ENCODE results near the gene GSTM3.
A peak's percentile ranks its signal among the peaks of the same experiment; 100 is the strongest.

Gene GSTM3

GRCh38 chr1:109773900-109774485 lies 33.2 kb upstream of the GSTM3 start:
- no peaks in the 10 kb centered on the region for H3K9me3 ChIP-seq
- H3K27me3 ChIP-seq, result no peaks in the 10 kb centered on the region
- H3K4me3 ChIP-seq (ENCODE audit: low read depth in 1 of 2, low read length in 1 of 2), result no peak overlapping the region
- H3K4me1 ChIP-seq (ENCODE audit: control insufficient read depth in 1 of 2, insufficient read depth in 1 of 2, low read depth in 1 of 2, low read length in 1 of 2), result peaks cover 10 to 11% of the 10 kb centered on the region in 2 experiments
- H3K27ac ChIP-seq, result no peak overlapping the region
- no peak for TF ChIP-seq CTCF (IDR thresholded peaks at IDR 0.05)
- no peaks in the 10 kb centered on the region for H3K36me3 ChIP-seq

- H3K4me1 ChIP-seq (ENCODE audit: control insufficient read depth in 1 of 2, insufficient read depth in 1 of 2, low read depth in 1 of 2, low read length in 1 of 2), result peaks cover 10 to 11% of the 10 kb centered on the region in 2 experiments
- peak; percentile 58 for TF ChIP-seq CTCF (IDR thresholded peaks at IDR 0.05)
- H3K4me3 ChIP-seq (ENCODE audit: low read depth in 1 of 2, low read length in 1 of 2), result no peak overlapping the region
- no peaks in the 10 kb centered on the region for H3K27me3 ChIP-seq
- no peak overlapping the region for H3K27ac ChIP-seq
- no peaks in the 10 kb centered on the region for H3K9me3 ChIP-seq
- H3K36me3 ChIP-seq, result no peaks in the 10 kb centered on the region
Measured at GRCh38 chr1:109773203-109773899, 32.5 kb upstream of the GSTM3 start.

DNA sequence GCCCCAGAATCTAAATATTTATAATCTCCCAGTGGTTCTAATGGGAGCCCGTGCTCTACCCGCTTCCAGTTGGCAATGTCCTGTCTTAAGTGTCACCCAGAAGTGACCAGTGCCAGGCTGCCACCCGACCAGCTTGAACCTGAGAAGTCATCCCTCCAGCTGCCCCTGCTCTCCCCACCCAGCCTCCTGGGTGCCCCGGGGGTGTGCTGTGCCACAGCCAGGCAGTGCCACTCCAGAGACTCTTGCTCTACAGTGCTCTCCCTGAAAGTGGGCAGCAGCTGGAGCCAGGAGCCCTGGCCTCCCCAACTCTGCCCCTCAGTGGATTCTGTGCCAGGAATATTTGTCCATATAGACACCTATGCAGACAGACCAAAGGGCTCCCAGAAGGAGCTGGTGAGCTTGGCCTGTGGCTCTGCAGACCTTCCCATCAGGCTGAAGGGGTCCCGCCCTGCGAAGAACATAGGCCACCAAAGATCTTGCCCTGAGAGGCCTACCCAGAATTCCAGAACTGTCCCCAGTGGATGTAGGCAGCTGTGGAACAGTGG lies 31.9 kb upstream of the GSTM3 start:
- Histone ChIP-seq H3K4me3 (ENCODE audit: low read depth in 1 of 2, low read length in 1 of 2) (no peak overlapping the region), H3K4me1 (ENCODE audit: control insufficient read depth in 1 of 2, insufficient read depth in 1 of 2, low read depth in 1 of 2, low read length in 1 of 2) (peaks cover 8 to 10% of the 10 kb centered on the region in 2 experiments), H3K9me3 (no peaks in the 10 kb centered on the region), H3K27me3 (no peaks in the 10 kb centered on the region), H3K27ac (no peak overlapping the region), H3K36me3 (no peaks in the 10 kb centered on the region)
- no peak for TF ChIP-seq CTCF (IDR thresholded peaks at IDR 0.05)

GRCh38 chr1:109771712-109772657 lies 31.1 kb upstream of the GSTM3 start:
- Histone ChIP-seq H3K4me1 (ENCODE audit: control insufficient read depth in 1 of 2, insufficient read depth in 1 of 2, low read depth in 1 of 2, low read length in 1 of 2) (peaks cover 2 to 4% of the 10 kb centered on the region in 2 experiments), H3K4me3 (ENCODE audit: low read depth in 1 of 2, low read length in 1 of 2) (no peak overlapping the region), H3K9me3 (no peaks in the 10 kb centered on the region), H3K36me3 (no peaks in the 10 kb centered on the region), H3K27me3 (no peaks in the 10 kb centered on the region), H3K27ac (no peak overlapping the region)
- no peak for TF ChIP-seq CTCF (IDR thresholded peaks at IDR 0.05)

DNA sequence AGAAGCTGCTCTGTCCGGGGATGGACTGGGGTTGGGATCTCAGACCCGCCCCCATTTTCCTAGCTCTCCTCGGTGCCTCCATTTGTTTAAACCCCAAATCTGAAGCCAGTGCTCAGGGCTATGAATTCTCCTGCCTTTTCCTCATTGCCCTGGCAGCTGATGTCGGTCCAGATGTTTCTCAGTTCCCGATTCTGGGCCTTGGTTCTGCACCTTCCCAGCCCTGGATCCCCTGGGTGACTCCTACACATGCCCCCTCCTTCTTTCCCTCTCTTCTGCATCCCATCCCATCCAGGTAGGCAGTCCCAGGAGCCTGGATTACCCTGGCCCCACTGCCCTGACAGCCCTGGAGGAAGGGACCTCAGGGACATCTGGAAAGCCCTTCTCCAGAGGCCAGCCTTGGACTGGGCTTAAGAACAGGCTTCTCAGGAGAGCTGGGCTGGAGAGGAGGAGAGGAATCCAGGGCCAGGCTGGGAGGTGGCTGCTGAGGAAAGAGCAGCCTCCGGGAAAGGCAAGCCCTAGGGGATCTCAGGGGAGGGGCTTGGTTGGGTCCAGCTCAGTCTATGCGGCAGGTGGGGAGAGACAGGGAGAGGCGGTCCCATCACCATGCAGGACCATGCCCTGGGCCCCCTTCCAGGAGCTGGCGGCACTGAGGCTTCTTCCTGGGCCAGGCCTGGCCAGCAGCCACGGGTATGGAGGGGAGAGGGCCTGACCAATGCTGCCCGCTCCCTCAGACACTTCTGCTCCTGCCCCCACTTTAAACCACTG lies 29.7 kb upstream of the GSTM3 start:
- Histone ChIP-seq H3K4me3 (ENCODE audit: low read depth in 1 of 2, low read length in 1 of 2) (no peak overlapping the region), H3K27me3 (no peaks in the 10 kb centered on the region), H3K9me3 (no peaks in the 10 kb centered on the region), H3K4me1 (ENCODE audit: control insufficient read depth in 1 of 2, insufficient read depth in 1 of 2, low read depth in 1 of 2, low read length in 1 of 2) (no peaks in the 10 kb centered on the region), H3K36me3 (no peaks in the 10 kb centered on the region), H3K27ac (no peak overlapping the region)
- no peak for TF ChIP-seq CTCF (IDR thresholded peaks at IDR 0.05)

Measured in neutrophil (primary cell).